HL-60/S4 treated with phorbol 12-myristate 13-acetate at 8.2 ng/mL for 4 days and 3 days (cell line): ENCODE data around the gene RIN1.

Source experiments
- in situ Hi-C: fragments of 300-500 bp; cut with MboI; formaldehyde crosslinking; loops from 2 replicates; pipeline ENCODE4 v1.15.0; 2022; ENCODE audit warnings: low sequenced_read_pairs

Gene RIN1

DNA sequence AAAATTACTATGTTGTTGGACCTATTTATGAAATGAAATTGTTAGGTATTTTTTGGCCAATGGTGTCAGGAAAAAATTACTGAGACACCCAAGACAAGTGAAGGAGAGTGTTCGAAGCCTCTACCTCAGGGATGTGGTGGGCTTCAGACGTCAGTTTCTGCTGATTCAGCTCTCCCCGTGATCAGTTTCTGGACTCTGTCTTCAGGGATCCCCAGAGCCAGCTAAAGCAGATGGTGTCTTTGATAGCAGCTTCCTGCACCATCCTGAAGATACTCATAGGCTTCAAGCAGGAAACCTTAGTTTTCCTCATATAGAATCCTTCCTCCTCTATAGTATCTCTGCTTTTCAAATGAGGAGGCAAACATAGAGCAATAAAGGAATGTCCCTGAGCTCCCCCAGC is 26.8 kb downstream of the RIN1 start:
- in situ Hi-C loops = loop anchor here (10.0 kb wide), 1 partner anchor 75 kb away; no protein-coding TSS in a partner anchor

DNA sequence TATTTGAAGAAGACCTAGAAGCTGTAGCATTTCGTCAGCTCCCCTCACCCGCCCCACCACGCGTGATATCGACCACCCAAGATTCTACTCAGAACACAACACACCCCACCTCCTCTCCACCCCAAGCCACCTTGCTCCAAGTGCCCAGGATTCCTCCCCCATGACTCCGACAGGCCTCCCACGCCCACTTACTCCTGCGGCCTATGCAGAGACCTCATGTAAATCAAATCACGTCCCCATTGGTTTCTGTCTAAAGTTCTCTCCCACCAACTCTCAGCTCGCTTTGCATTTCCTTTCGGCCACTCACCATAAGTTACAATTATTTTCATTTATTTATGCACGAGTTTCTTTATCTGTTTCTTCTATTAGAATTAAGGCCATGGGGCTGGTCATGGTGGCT is 33.6 kb downstream of the RIN1 start:
- in situ Hi-C loops = loop anchor here (10.0 kb wide), 1 partner anchor 82 kb away; no protein-coding TSS in a partner anchor

DNA sequence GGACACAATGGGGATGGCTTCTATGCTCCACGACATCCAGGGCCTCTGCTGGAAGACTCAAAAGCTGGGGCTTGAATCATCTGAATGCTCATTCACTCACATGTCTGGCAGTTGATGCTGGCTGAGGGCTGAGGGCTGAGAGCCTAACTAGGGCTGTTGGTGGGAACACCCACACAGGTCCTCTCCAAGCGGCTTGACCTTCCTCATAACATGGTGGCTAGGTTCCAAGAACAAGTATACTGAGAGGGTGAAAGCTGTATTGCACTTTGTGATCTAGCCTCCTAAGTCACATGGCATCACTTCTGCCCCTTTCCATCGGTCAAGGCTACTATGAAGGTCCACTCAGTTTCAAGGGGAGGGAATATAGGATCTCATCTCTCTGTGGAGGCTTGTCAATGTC is 37.0 kb downstream of the RIN1 start:
- in situ Hi-C loops = no loop called here

DNA sequence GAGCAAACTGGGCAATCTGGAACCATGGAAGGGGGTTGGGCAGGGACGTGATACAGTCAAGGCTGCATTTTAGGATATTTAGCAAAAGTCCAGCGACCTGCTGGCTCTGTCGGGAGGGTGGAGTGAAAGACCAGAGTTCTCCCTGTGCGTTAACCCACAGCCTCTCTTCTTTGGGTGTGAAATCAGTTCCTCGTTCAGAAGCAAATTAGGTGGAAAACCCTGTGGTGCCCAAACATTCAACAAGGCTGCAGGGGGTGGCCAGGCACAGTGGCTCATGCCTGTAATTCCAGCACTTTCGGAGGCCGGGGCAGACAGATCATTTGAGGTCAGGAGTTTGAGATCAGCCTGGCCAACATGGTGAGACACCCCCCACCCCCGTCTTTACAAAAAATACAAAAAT is 38.6 kb downstream of the RIN1 start:
- in situ Hi-C loops = no loop called here

DNA sequence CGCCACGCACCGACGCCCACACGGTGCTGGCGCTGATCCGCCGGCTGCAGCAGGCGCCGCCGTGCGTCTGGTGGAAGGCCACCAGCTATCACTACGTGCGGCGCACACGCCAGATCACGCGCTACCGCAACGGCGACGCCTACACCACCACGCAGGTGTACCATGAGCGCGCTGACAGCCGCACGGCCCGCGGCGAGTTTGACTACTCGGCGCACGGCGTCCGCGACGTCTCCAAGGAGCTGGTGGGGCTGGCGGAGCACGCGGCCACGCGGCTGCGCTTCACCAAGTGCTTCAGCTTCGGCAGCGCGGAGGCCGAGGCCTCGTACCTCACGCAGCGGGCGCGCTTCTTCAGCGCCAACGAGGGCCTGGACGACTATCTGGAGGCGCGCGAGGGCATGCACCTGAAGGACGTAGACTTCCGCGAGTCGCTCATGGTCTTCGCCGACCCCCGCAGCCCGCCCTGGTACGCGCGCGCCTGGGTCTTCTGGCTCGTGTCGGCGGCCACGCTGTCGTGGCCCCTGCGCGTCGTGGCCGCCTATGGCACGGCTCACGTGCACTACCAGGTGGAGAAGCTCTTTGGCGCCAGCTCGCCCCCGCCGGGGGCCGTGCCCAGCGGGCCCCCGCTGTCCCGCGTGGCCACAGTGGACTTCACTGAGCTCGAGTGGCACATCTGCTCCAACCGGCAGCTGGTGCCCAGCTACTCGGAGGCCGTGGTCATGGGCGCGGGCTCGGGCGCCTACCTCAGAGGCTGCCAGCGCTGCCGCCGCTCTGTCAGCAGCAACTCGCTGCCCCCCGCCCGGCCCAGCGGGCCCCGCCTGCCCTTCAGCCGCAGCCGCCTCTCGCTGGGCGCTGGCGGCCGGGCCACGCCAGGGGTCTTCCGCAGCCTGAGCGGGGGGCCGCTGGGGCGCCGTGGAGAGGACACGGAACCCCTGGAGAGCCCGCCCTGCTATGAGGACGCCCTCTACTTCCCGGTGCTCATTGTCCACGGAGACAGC is 41.3 kb downstream of the RIN1 start:
- in situ Hi-C loops = no loop called here

DNA sequence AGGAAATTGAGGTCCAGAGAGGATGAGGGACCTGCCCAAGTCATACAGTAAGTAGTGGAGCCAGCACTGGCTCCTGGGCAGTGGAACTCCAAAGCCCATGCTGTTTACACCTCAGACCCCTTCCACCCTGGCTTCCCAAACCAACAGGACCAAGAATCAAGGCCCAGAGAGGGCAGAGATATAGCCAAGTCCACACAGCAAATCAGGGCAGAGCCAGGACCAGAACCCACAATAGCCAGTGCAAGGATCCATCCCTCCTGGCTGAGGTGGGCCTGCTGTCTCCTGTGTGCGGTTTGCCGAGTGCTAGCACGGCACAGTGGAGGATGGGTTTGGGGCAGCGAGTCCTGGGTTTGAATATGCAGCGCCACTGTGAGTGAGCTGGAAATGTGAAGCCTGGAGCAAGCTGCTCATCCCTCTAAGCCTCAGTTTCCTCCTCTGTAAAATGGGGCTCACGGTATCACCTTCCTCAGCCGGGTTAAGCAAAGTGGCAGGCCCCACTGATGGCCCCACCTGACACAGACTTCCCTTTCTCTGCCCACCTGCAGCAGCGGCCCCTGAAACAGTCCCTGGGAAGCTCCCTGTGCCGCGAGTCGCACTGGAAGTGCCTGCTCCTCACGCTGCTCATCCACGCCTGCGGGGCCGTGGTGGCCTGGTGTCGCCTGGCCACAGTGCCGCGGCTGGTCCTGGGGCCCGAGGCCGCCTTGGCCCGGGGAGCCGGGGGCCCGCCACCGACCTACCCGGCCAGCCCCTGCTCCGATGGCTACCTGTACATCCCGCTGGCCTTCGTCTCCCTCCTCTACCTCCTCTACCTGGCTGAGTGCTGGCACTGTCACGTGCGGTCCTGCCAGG is 42.2 kb downstream of the RIN1 start:
- in situ Hi-C loops = no loop called here

DNA sequence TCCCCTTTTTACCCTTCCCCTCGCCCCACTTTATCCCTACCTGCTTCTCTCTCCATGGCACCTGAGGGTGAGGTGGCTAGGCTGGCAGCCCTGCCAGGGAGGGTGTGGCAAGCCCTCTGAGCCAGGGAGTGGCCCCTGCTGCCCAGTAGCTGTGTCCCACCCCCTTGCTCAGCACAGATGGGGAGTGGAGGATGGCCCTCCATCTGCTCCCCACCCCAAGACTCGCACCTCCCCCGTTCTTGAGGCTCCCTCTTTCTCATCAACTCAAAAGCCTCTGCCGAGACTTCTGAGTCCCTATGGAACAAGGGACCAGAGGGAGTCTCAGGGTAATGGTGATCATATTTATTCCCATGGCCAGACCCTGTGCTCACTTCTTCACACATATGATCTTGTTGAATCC is 42.9 kb downstream of the RIN1 start:
- in situ Hi-C loops = no loop called here

DNA sequence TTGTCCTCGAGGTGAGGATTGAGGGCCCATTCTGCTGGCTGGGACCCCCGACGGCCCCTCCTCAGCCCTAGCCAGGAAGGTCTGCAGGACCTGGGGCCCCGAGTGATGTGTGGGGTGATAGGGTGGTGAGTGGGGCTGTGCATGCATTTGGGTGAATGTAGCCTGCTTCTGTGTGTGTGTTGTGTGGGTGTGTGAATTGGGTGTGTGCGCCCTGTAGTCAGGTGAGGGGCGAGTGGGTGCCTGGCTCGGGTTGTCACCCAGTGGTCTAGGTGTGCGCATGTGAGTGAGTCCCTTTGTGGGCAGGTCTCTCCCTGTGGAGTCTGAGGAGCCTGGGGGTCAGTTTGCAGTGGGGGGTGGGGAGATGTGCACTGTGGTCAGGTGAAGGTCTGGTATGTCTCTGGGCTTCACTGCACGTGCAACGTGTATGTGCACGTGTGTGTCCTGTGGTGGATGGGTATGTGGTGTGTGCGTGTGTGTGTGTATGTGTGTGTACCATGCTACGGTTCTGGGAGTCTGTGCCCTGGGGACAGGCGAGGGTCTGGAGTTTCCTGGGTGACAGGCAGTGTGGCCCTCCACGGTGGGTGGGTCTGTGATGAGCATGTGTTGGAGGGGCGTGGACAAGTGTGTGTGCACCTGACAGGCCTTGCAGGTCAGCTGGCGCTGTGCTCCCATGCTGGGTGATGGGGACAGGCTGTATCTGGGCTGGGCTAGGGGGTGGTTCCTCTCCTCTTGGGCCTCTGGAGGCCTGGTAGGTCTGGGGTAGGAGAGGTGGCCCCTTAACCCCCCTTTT is 43.5 kb downstream of the RIN1 start:
- in situ Hi-C loops = no loop called here

DNA sequence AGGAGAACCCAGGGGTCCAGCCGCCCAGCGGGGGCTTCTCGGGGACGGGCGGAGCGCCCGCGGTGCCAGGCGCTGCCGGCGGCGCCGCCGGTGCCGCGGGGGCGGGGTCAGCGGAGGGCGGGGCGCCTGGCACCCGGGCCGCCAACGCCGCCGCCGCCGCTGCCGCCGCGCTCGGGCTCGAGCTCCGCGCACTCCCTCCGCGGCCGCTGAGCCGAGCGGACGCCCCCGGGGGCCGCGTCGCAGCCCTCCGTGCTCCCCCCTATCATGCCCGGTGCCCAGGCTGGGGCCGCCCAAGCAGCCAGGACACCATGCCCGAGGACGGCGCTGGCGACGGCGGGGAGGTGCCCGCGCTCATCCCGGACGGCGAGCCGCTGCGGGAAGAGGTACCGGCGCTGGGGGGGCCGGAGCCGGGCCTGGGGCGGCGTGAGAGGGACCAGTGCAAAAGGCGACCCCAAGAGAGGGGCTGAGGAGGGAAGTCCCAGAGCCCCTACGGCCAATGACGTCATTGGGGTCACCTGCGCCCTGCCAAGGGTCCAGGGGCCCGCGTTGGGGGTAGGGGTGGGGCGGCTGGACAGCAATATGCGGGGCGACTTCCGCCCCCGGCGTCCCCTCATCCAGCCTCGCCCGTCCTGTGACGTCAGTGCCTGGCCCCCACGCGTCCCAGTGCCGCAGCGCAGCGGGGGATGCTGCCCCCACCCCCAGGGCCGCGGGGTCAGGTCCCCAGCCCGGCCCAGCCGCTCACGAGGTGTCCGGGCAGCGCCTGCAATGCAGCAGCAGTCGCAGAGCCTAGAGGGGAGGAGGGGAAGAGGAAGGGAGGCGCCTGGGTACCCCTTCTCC is 44.3 kb downstream of the RIN1 start, which contains the start of gene TMEM151A:
TMEM151A (plus strand) TSS at position 189 of the 837 bp plus-strand sequence; CDS start at position 309, 120 bp downstream.
- in situ Hi-C loops = no loop called here

DNA sequence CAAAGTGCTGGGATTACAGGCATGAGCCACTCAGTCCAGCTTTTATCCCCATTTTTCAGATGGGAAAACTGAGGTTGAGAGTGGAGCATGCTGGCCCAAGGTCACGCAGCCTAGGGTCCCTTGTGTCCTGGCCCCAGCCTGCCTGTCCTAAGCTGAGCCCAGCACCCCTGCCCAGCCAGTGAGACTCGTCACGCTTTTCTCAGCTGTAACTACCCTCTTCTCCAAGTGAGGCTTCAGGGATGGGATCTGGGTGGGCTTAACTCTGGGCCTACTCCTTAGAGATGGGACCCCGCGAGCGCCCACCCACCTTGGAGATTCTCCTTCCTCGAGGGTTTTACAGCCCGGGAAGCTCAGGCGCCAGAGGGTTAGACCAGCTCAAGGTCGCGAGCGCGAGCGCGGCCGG is 44.9 kb downstream of the RIN1 start:
- in situ Hi-C loops = no loop called here

DNA sequence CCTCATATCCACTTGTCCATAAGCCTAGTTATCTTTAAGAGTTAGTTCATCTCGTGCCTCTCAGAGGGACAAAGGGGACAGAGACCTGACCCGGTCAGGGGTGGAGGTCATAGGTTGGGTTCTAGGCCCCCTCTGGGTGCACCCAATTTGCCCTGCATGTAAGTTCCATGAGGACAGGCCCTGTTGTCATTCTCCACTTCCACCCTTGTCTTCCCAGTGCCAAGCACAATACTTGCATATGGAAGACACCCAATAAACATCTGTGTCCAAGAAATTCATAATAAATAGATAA is 46.0 kb downstream of the RIN1 start:
- in situ Hi-C loops = no loop called here

DNA sequence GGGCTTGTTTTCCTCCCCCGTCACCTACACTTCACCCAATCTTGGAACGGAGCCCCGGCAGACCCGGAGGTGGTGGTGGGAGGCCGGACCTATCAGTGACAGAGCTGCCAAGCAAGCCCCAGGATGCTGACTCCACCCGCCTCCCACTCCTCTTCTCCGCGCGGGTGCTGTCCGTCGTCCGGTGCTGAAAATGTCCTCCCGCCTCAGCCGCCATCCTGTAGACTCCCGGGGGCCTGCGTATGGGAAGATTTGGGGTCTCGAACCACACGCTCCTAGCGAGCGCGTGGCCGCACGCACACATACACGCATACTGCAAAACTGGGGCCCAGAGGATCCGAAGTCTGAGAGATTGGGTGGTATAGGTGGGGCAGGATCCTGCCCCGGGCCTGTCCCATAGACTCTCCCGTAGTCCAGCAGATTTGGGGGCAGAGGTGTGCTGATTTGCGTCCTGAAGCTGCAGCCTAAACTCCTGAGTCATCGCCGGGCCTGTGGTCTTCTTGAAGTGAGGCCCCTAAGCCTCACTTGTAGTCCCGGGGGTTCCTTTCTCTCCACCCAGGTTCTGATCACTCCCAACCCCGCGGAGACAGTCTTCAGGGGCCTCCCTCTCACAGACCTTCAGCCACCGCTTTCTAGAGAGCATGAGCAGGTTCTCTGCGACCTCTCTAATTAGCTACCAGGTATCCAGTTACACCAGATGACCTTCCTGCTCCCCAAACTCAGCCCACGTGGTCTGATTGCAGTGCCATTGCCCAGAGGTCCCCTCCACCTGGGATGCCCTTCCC is 46.5 kb downstream of the RIN1 start:
- in situ Hi-C loops = no loop called here

DNA sequence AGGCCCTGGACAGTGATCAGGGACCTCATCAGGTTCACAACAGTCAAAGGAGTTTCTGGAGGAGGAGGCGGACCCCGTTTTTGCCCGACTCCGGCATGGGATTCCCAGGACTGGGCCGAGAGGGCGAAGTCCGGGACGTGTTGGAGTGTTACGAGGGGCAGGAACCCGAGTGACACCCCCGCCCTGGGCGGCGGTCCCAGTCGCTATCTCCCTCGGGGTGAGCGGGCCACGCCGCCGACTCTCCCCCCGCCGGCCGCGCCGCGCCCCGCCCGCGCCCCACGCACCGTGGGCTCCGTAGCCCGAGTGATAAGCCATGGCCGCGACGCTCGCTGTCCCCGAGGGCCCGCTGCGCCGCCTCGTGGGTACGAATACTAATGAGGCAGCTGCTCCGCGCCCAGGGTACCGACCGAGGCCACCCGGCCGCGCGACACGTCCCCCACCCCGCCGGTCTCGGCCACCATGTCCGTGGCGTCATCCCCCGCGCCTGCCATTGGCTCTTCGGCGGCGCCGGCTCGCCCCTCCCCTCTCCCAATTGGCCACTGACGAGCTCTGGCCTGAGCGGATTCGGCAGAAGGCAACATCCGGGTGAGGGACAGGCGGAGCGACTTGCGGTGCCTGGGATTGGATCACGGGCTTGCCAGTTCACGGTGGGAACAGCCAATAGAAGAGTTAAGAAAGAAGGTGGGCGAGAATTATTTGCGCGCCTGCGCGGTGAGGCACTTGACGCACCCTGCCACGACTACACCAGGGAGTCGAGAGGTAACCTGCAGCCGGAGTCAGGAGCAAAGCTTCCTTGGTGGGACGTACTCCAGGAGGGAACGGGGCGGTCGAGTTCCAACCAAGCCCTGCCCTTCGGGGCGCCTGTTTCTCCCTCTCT is 47.3 kb downstream of the RIN1 start, which contains the start of gene YIF1A:
YIF1A (minus strand) TSS at position 473 of the 877 bp plus-strand sequence; CDS start at position 315, 158 bp downstream.
- in situ Hi-C loops = no loop called here

DNA sequence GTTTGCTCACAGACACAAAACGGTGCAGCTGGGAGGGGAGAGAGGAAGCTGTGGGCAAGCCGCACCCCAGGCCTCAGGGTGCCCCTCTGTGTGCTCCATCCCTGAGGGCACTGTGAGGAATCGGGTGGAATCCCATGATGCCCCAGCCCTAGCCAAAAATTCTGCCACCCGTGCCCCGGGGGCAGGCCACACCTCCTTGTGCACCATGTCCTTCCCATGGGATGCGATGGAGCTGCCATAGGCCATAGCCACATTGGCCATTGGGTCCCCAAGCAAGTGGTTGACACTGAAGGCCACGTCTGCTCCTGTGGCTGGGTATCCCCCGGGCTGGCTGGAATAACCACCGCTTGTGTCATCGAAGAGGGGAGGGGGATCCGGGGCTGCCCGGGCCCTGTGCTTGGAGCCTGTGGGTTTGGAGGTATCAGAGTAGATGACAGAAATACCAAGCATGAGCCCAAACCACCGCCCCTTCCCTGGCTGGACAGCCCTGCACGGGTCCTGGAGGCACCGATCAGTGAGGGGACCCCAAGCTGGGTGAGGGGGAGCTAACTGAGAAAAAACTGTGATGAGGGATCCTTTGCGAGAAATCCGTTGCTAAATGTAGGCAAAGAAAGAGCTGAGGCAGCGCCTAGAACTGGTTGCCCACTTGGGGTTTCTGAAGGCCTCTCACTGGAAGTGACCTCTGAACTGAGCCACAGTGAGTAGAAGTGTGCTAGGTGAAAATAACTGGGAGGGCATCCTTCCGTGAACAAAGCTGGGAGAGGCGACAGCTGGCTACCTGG is 48.2 kb downstream of the RIN1 start:
- in situ Hi-C loops = no loop called here

DNA sequence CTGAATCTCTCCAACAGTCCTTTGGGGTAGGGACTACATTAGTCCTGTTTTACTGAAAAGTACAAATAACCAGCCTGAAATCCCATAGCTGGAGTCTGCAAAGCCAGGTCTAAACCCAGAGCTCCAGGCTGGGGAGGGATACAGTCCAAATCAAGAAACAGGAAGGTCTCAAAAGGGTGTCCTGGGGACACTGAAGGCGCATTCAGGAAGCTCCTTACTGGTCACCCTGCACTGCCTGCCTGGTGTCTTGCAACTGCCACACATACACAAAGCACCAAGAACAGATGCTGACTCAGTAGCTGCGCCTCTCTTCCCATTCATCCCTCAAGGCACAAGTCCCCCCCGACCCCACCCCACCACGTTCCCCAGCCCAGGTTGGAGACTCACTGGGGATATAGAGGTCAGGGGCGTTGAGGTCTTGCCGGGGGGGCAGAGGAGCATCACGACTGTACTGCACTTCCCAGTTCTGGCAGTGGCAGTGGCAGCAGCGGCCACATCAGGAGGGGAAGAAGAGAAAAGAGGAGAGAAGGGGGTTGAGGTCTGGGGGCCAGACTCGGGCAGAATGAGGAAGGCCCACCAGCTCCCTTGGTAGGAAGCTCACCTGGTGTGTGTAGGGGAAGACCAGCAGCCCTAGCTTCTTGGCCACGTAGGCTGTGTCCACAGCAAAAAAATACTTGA is 48.9 kb downstream of the RIN1 start:
- in situ Hi-C loops = no loop called here

DNA sequence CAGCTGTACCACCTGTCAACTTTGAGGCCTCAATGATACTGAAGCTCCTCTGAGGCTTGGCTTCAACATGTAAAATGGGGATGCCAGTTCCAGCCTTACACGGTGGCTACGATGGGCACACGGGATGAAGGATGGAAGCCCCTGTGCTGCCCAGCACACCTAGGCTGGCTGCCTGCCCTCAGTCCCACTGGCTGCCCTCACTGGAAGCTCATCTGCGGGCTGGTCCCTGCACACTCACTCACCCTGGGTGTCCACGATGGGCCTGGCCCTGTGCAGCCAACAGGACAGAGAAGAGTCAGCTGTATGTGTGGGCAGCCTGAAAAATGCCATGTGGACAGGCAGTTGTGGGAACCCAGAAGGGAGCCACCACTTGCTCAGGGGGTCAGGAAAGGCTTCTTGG is 49.5 kb downstream of the RIN1 start:
- in situ Hi-C loops = no loop called here
